ENCODE data around the gene PCDHGA11.
A peak's percentile ranks its signal among the peaks of the same experiment; 100 is the strongest.

Gene PCDHGA11

DNA sequence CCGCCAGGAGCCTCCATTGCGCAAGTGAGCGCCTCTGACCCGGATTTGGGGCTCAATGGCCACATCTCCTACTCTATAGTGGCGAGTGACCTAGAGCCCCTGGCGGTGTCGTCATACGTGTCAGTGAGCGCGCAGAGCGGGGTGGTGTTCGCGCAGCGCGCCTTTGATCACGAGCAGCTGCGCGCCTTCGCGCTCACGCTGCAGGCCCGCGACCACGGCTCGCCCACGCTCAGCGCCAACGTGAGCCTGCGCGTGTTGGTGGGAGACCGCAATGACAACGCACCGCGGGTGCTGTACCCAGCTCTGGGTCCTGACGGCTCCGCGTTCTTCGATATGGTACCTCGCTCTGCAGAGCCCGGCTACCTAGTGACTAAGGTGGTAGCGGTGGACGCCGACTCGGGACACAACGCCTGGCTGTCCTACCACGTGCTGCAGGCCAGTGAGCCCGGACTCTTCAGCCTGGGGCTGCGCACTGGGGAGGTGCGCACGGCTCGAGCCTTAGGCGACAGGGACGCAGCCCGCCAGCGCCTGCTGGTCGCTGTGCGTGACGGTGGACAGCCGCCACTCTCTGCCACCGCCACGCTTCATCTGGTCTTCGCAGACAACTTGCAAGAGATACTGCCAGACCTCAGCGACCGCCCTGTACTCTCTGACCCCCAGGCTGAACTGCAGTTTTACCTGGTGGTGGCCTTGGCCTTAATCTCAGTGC is 11.1 kb upstream of the PCDHGA11 start:
- peaks cover 32% of the 10 kb centered on the region for H3K79me1 ChIP-seq (replicated peaks; ENCODE audit: low read length, poor library complexity, severe bottlenecking)
- peak overlapping the region in 1 of 2 experiments; percentile 3 for H2BK12ac ChIP-seq (ENCODE audit: low read length in 2 of 2)
- H3K27ac ChIP-seq (ENCODE audit: low read length, poor library complexity, severe bottlenecking): no peak overlapping the region
- no peak overlapping the region for H3K4ac ChIP-seq (ENCODE audit: low read depth in 1 of 2, low read length in 2 of 2)
- H2BK5ac ChIP-seq (ENCODE audit: low read depth, low read length, poor library complexity, severe bottlenecking): no peak overlapping the region
- no peak overlapping the region for H3K4me2 ChIP-seq (ENCODE audit: low read length, poor library complexity, severe bottlenecking)
- peak overlapping the region; percentile 20 to 35 for H3K4me3 ChIP-seq (ENCODE audit: insufficient read depth in 1 of 2, low read depth in 1 of 2, low read length in 2 of 2)
- WGBS: 99% methylated on average over 64 of the region's 64 CpGs
- H2AFZ ChIP-seq (ENCODE audit: low read depth, low read length): no peak overlapping the region
- H3K36me3 ChIP-seq (ENCODE audit: control insufficient read depth in 1 of 2, insufficient read depth in 2 of 2, low read depth in 1 of 2, low read length in 2 of 2): peaks cover 0 to 32% of the 10 kb centered on the region in 2 experiments
- no peak overlapping the region for H3K23ac ChIP-seq (ENCODE audit: low read length in 2 of 2)
- no peak overlapping the region for H2AK5ac ChIP-seq (ENCODE audit: low read length, severe bottlenecking)
- peaks cover 26% of the 10 kb centered on the region for H3K9me3 ChIP-seq (ENCODE audit: control insufficient read depth, low read length)
- no peak overlapping the region for H3K18ac ChIP-seq (ENCODE audit: low read depth in 1 of 2, low read length in 2 of 2)
- no peak overlapping the region for H3K9ac ChIP-seq (ENCODE audit: low read length)
- peak overlapping the region in 1 of 2 experiments; percentile 81 for H3K14ac ChIP-seq (ENCODE audit: low read length in 2 of 2)
- H4K8ac ChIP-seq (ENCODE audit: low read length): no peak overlapping the region
- no peak overlapping the region for H2BK120ac ChIP-seq (ENCODE audit: low read depth, low read length)
- no peak for DNase-seq
- H3K4me1 ChIP-seq (ENCODE audit: control insufficient read depth, insufficient read depth, low read depth, low read length): peaks cover 2% of the 10 kb centered on the region
- H4K91ac ChIP-seq (ENCODE audit: low read length): peak overlapping the region; percentile 16
- no peak overlapping the region for H2BK15ac ChIP-seq (ENCODE audit: low read depth, poor library complexity, severe bottlenecking)
- peaks cover 0 to 17% of the 10 kb centered on the region in 2 experiments for H3K27me3 ChIP-seq (ENCODE audit: control insufficient read depth in 1 of 2, insufficient read depth in 1 of 2, low read length in 2 of 2)

DNA sequence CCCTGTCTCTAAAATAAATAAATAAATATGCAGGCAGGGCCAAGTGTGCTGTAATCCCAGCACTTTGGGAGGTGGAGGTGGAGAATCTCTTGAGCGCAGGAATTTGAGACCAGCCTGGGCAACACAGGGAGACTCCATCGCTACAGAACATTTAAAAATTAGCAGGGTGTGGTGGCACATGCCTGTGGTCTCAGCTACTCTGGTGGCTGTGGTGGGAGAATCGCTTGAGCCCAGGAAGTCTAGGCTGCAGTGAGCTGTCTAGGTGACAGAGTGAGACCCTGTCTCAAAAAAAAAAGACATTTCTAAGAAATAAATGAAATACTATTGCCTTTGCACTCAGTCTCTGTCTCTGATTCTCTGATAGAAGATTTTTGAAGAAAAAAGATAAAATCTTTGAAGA is 9.3 kb upstream of the PCDHGA11 start:
- no peak overlapping the region for H3K14ac ChIP-seq (ENCODE audit: low read length in 2 of 2)
- no peak overlapping the region for H2AFZ ChIP-seq (ENCODE audit: low read depth, low read length)
- H3K4ac ChIP-seq (ENCODE audit: low read depth in 1 of 2, low read length in 2 of 2): no peak overlapping the region
- H3K79me1 ChIP-seq (replicated peaks; ENCODE audit: low read length, poor library complexity, severe bottlenecking): peaks cover 34% of the 10 kb centered on the region
- H3K9ac ChIP-seq (ENCODE audit: low read length): no peak overlapping the region
- no peak overlapping the region for H2BK5ac ChIP-seq (ENCODE audit: low read depth, low read length, poor library complexity, severe bottlenecking)
- no peak overlapping the region for H3K4me2 ChIP-seq (ENCODE audit: low read length, poor library complexity, severe bottlenecking)
- H3K36me3 ChIP-seq (ENCODE audit: control insufficient read depth in 1 of 2, insufficient read depth in 2 of 2, low read depth in 1 of 2, low read length in 2 of 2): peaks cover 0 to 38% of the 10 kb centered on the region in 2 experiments
- H2BK15ac ChIP-seq (ENCODE audit: low read depth, poor library complexity, severe bottlenecking): no peak overlapping the region
- no peak overlapping the region for H4K8ac ChIP-seq (ENCODE audit: low read length)
- H3K4me1 ChIP-seq (ENCODE audit: control insufficient read depth, insufficient read depth, low read depth, low read length): peaks cover 2% of the 10 kb centered on the region
- peaks cover 22% of the 10 kb centered on the region for H3K9me3 ChIP-seq (ENCODE audit: control insufficient read depth, low read length)
- no peak overlapping the region for H3K18ac ChIP-seq (ENCODE audit: low read depth in 1 of 2, low read length in 2 of 2)
- peak; percentile 4 for DNase-seq
- H2BK120ac ChIP-seq (ENCODE audit: low read depth, low read length): no peak overlapping the region
- H3K23ac ChIP-seq (ENCODE audit: low read length in 2 of 2): no peak overlapping the region
- H3K4me3 ChIP-seq (ENCODE audit: insufficient read depth in 1 of 2, low read depth in 1 of 2, low read length in 2 of 2): no peak overlapping the region
- H2AK5ac ChIP-seq (ENCODE audit: low read length, severe bottlenecking): no peak overlapping the region
- H3K27ac ChIP-seq (ENCODE audit: low read length, poor library complexity, severe bottlenecking): no peak overlapping the region
- WGBS: 95% methylated on average over 3 of the region's 3 CpGs
- peaks cover 0 to 17% of the 10 kb centered on the region in 2 experiments for H3K27me3 ChIP-seq (ENCODE audit: control insufficient read depth in 1 of 2, insufficient read depth in 1 of 2, low read length in 2 of 2)
- H4K91ac ChIP-seq (ENCODE audit: low read length): no peak overlapping the region
- no peak overlapping the region for H2BK12ac ChIP-seq (ENCODE audit: low read length in 2 of 2)

DNA sequence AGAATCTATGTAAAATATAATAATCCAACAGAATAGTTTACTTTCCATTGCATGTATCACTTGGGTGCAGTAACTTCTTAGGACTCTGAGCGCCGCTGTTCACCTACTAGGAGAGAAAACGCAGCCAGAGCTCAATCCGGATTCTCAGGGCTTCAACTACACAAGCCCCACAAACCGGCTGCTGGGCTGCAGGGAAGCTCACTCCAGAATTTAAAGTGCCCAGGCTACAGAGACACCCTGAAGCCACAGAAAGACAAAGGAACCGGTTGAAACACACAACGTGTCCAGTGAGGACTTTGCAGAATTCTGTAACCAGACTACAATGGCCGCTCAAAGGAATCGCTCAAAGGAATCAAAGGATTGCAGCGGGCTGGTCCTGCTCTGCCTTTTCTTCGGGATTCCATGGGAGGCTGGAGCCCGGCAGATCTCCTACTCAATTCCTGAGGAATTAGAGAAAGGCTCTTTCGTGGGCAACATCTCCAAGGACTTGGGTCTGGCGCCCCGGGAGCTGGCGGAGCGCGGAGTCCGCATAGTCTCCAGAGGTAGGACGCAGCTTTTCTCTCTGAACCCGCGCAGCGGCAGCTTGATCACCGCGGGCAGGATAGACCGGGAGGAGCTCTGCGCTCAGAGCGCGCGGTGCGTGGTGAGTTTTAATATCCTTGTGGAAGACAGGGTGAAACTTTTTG is 7.9 kb upstream of the PCDHGA11 start, which contains the start of gene PCDHGA10:
Gene PCDHGA10 (plus strand): TSS at position 134 of the 686 bp plus-strand sequence. CDS start 189 bp downstream, at position 323.
- no peak within 1 kb of the TSS for H3K4me2 ChIP-seq (ENCODE audit: low read length, poor library complexity, severe bottlenecking)
- no peak within 1 kb of the TSS for H2BK5ac ChIP-seq (ENCODE audit: low read depth, low read length, poor library complexity, severe bottlenecking)
- no peak within 1 kb of the TSS for H3K4ac ChIP-seq (ENCODE audit: low read depth in 1 of 2, low read length in 2 of 2)
- no peak within 1 kb of the TSS for H3K27ac ChIP-seq (ENCODE audit: low read length, poor library complexity, severe bottlenecking)
- peaks cover 0 to 36% of the 10 kb centered on the region in 2 experiments for H3K36me3 ChIP-seq (ENCODE audit: control insufficient read depth in 1 of 2, insufficient read depth in 2 of 2, low read depth in 1 of 2, low read length in 2 of 2)
- DNase-seq: peak; percentile 77
- H3K9ac ChIP-seq (ENCODE audit: low read length): peak within 1 kb of the TSS; percentile 85
- H2BK12ac ChIP-seq (ENCODE audit: low read length in 2 of 2): no peak within 1 kb of the TSS
- H3K79me1 ChIP-seq (replicated peaks; ENCODE audit: low read length, poor library complexity, severe bottlenecking): peaks cover 34% of the 10 kb centered on the region
- no peak within 1 kb of the TSS for H4K8ac ChIP-seq (ENCODE audit: low read length)
- H3K4me3 ChIP-seq (ENCODE audit: insufficient read depth in 1 of 2, low read depth in 1 of 2, low read length in 2 of 2): peak within 1 kb of the TSS; percentile 18 to 87
- no peak within 1 kb of the TSS for H2AFZ ChIP-seq (ENCODE audit: low read depth, low read length)
- no peak within 1 kb of the TSS for H3K23ac ChIP-seq (ENCODE audit: low read length in 2 of 2)
- no peak within 1 kb of the TSS for H2BK15ac ChIP-seq (ENCODE audit: low read depth, poor library complexity, severe bottlenecking)
- peaks cover 2% of the 10 kb centered on the region for H3K4me1 ChIP-seq (ENCODE audit: control insufficient read depth, insufficient read depth, low read depth, low read length)
- no peak within 1 kb of the TSS for H4K91ac ChIP-seq (ENCODE audit: low read length)
- H3K18ac ChIP-seq (ENCODE audit: low read depth in 1 of 2, low read length in 2 of 2): no peak within 1 kb of the TSS
- no peak within 1 kb of the TSS for H2AK5ac ChIP-seq (ENCODE audit: low read length, severe bottlenecking)
- peaks cover 0 to 17% of the 10 kb centered on the region in 2 experiments for H3K27me3 ChIP-seq (ENCODE audit: control insufficient read depth in 1 of 2, insufficient read depth in 1 of 2, low read length in 2 of 2)
- H3K14ac ChIP-seq (ENCODE audit: low read length in 2 of 2): no peak within 1 kb of the TSS
- H3K9me3 ChIP-seq (ENCODE audit: control insufficient read depth, low read length): peaks cover 16% of the 10 kb centered on the region
- H2BK120ac ChIP-seq (ENCODE audit: low read depth, low read length): no peak within 1 kb of the TSS
- 80% methylated on average over 31 of the region's 31 CpGs for WGBS

DNA sequence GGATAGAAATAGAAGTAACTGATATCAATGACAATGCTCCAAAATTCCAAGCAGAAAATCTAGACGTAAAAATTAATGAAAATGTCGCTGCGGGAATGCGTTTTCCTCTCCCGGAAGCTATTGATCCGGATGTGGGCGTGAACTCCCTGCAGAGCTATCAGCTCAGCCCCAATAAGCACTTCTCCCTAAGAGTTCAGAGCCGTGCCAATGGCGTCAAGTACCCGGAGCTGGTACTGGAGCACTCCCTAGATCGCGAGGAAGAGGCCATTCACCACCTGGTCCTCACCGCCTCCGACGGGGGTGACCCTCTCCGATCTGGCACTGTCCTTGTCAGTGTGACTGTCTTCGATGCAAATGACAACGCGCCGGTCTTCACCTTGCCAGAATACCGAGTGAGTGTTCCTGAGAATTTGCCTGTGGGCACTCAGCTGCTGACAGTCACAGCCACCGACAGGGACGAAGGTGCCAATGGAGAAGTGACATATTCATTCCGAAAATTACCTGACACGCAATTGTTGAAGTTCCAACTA is 7.2 kb upstream of the PCDHGA11 start:
- 77% methylated on average over 23 of the region's 25 CpGs for WGBS
- DNase-seq: peak; percentile 12
- H3K9me3 ChIP-seq (ENCODE audit: control insufficient read depth, low read length): peaks cover 13% of the 10 kb centered on the region

More for the DNA sequence above, 7.2 kb upstream of the PCDHGA11 start:
- no peak overlapping the region for H2AFZ ChIP-seq (ENCODE audit: low read depth, low read length)
- no peak overlapping the region for H3K23ac ChIP-seq (ENCODE audit: low read length in 2 of 2)
- H2BK12ac ChIP-seq (ENCODE audit: low read length in 2 of 2): no peak overlapping the region
- H3K4me3 ChIP-seq (ENCODE audit: insufficient read depth in 1 of 2, low read depth in 1 of 2, low read length in 2 of 2): peak overlapping the region in 1 of 2 experiments; percentile 87
- H3K27me3 ChIP-seq (ENCODE audit: control insufficient read depth in 1 of 2, insufficient read depth in 1 of 2, low read length in 2 of 2): peaks cover 0 to 16% of the 10 kb centered on the region in 2 experiments
- no peak overlapping the region for H3K18ac ChIP-seq (ENCODE audit: low read depth in 1 of 2, low read length in 2 of 2)
- no peak overlapping the region for H3K4ac ChIP-seq (ENCODE audit: low read depth in 1 of 2, low read length in 2 of 2)
- H3K27ac ChIP-seq (ENCODE audit: low read length, poor library complexity, severe bottlenecking): no peak overlapping the region
- H2AK5ac ChIP-seq (ENCODE audit: low read length, severe bottlenecking): no peak overlapping the region
- no peak overlapping the region for H4K91ac ChIP-seq (ENCODE audit: low read length)
- peak overlapping the region; percentile 85 for H3K9ac ChIP-seq (ENCODE audit: low read length)
- H2BK5ac ChIP-seq (ENCODE audit: low read depth, low read length, poor library complexity, severe bottlenecking): no peak overlapping the region
- peaks cover 0 to 37% of the 10 kb centered on the region in 2 experiments for H3K36me3 ChIP-seq (ENCODE audit: control insufficient read depth in 1 of 2, insufficient read depth in 2 of 2, low read depth in 1 of 2, low read length in 2 of 2)
- H3K79me1 ChIP-seq (replicated peaks; ENCODE audit: low read length, poor library complexity, severe bottlenecking): peaks cover 37% of the 10 kb centered on the region
- no peak overlapping the region for H3K4me2 ChIP-seq (ENCODE audit: low read length, poor library complexity, severe bottlenecking)
- peaks cover 4% of the 10 kb centered on the region for H3K4me1 ChIP-seq (ENCODE audit: control insufficient read depth, insufficient read depth, low read depth, low read length)
- no peak overlapping the region for H4K8ac ChIP-seq (ENCODE audit: low read length)
- no peak overlapping the region for H2BK15ac ChIP-seq (ENCODE audit: low read depth, poor library complexity, severe bottlenecking)
- H2BK120ac ChIP-seq (ENCODE audit: low read depth, low read length): no peak overlapping the region
- H3K14ac ChIP-seq (ENCODE audit: low read length in 2 of 2): no peak overlapping the region

All from mesenchymal stem cell (in vitro differentiated cells and primary cell).